HG02623 (cell line): ENCODE results near the gene CENPT.

ENCODE experiments used
- ATAC-seq: cut with Tn5 transposase; IDR thresholded peaks from one replicate; pipeline ENCODE4 v1.9.1; 2021; ENCODE audit warnings: moderate library complexity; ENCODE audit not compliant: unreplicated experiment

The CENPT gene

DNA sequence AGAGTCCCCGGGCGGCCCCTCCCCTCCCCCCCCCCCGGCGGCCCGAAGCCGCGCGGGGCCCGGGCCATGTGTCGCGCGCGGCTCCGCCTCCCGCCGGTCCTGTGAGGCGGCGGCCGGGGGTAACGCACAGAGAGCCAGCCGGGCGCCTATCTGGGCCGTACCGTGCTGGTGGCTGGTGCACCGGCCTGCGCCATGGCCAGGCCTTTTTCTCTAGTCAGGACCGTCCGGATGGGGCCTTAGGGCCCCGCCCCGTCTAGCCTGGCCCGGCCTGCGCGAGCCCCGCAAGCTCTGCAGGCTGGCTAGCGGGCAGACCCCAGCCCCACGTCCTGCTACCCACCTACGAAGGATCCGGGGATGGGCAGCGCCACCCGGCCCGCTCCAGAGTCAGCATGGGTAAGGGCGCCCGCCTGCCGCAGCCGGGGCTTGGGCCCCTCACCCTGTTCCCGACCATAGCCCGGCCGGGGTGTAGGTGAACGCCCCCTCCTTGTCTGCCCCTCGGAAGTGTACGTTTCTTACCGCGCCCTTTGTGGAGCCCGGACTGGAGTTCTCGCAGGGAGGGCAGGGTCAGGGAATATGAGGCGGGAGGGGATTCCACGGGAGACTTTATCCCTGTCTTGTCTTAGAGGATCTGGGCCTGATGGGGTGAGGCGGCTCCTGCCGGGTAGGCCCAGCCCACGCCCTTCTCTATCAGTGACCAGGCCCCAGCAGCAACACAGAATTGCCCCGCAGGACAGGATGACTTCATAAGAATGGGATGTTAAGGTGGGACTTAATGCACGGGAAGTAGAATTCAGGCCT, at the start of gene CENPT:
Gene CENPT, minus strand, starts transcription at position 630 of the 798 bp plus-strand sequence. CDS start 13,834 bp downstream, outside the sequence.
- peak; percentile 37 for ATAC-seq

DNA sequence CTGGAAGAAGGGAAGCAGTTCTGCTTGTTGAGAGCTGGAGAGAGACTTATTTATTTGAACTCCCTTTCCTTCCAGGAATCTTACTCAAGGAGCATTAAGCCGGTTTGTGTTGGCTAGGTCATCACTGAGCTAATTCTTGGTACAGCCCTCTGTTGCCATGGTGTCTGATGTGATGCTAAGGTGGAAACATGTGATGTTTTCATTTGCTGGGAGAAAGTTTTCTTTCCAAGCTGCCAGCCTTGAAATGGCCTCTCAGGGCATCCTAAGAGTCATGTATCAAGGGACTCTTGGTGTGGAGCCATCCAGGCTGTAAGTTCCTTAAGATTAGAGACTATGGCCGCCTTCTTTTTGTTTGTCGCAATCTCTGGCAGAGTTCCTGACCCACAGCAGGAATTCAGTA, 49.7 kb upstream of the CENPT start:
- ATAC-seq = no peak

DNA sequence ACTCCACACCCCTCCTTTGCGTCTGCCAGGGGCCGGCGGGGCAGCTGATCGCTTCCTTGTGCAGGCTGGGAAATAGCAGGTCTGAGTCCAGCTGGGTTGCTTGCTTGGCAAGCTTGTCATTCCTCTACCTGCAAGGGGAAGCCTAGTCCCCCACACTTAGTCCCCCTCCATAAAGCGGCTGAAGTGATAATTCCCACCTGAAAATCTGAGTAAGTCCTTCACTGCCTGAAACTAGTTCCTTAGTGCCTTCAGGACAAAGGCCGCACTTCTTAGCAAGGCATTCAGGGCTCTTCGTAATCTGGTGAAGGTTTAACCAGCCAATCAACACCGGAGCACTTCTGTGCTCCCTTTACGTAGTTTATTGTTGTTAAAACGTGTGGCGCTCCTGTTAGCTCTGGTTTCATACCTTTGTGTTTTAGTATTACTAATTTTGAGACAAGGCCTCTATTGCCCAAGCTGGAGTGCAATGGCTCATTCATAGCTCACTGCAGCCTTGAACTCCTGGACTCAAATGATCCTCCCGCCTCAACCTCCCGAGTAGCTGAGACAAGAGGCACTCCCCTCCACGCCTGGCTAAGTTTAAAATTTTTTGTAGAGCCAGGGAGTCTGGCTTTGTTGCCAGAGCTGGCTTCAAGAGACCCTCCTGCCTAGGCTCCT, 46.4 kb upstream of the CENPT start:
- no peak for ATAC-seq

DNA sequence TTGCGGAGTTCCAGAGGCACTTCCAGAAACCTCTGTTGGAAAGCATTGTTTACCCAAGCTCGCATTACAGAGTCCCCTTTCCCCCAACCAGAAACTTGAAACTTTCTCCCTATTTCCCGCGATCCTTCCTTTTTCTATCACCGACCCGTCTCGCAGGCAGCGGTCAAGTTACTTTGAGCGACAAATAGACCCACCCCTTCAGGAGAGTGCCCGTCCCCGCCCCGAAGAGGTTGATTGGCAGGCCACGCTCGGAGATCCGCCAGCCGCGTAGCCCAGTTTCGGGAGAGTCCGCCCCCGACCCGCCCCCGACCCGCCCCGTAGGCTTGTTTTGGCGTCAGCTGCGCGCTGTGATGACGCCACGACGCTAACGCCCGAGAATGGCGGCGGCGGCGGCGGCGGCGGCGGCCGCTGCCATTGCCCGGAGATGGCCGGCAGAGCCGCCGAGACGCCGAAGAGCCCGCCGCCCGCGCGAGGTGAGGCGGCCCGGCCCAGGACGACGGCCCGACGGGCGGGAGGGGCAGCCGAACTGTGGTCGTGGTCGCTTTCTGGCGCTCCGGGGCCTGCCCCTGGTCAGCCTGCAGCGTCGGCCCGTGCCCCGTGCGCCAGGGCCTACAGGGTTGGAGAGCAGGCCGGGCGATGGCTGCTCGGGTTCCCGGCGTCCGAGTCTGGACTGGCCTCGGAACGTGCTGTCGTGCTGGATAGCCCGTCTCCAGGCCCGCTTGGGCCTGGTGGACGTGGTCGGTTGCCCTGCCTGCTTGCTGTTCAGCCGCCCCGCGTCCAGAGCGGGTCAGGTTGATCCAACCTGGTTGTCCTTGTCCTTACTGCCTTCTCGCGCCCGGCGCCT, 45.6 kb upstream of the CENPT start, which contains the start of gene PSKH1:
Gene PSKH1, plus strand, starts transcription at position 356 of the 844 bp plus-strand sequence. CDS start 15,496 bp downstream, outside the sequence.
- ATAC-seq = peak; percentile 85

DNA sequence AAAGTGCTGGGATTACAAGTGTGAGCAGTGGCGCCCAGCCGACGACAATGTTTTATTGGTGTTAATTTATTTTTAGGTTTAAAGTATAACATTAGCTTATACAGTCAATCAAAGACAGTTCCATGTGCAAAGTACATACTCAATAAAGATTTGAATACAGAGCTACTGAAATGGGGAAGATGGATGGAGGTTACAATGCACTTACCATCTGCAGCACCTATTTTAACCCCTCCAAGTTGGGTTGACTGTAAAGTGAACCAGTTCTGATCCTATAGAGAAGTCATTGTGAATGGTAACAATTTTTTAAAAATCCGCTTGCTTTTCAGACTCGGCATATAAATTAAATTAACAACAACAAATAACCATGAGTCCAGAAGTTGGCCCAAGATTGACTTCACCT, 44.9 kb upstream of the CENPT start:
- ATAC-seq = no peak

GRCh38 chr16:67888331-67888730, 40.8 kb upstream of the CENPT start:
- ATAC-seq = no peak

GRCh38 chr16:67886387-67886786, 38.9 kb upstream of the CENPT start:
- ATAC-seq = no peak

DNA sequence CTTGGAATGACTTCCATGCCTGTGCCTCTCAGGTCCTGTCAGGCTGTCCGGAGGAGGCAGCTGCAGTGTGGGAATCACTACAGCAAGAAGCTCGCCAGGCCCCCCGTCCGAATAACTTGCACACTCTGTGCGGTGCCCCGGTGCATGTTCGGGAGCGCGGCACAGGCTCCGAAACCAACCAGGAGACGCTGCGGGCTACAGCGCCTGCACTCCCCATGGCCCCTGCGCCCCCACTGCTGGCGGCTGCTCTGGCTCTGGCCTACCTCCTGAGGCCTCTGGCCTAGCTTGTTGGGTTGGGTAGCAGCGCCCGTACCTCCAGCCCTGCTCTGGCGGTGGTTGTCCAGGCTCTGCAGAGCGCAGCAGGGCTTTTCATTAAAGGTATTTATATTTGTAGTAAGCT, 38.5 kb upstream of the CENPT start:
- no peak for ATAC-seq

DNA sequence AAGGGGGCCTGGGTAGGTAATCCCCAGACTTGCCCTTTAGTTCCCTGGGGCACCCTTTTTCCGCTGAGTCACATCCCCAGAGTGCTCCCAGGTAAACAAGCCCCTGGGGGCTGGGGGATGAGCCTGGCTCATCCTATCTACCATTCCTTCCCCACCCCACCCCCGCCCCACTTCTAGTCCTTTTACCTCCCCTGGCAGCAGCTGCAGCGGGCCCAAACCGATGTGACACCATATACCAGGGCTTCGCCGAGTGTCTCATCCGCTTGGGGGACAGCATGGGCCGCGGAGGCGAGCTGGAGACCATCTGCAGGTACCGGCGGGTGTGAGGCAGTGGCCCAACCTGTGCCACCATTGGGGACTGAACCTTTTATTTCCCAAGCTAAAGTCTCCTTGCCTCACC, 38.1 kb upstream of the CENPT start:
- ATAC-seq = no peak

DNA sequence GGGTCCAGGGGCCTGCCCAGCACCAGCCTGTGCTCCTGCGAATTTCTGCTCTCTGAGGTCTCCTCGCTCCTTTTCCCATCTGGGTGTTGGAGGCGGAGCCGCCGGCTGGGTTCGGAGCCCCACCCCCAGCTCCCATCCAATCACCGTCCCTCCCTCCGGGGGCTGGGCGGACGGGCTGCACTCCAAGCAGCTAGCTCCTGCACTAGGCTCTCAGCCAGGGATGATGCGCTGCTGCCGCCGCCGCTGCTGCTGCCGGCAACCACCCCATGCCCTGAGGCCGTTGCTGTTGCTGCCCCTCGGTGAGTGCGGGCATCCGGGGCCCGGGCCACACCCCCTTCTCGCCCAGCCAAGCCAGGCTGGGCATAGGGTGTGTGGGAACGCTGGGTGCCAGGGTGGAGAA, 37.2 kb upstream of the CENPT start, which contains the start of gene NRN1L:
Gene NRN1L, plus strand, starts transcription at position 202 of the 400 bp plus-strand sequence. Its CDS starts 19 bp downstream, at position 221.
- ATAC-seq = no peak

DNA sequence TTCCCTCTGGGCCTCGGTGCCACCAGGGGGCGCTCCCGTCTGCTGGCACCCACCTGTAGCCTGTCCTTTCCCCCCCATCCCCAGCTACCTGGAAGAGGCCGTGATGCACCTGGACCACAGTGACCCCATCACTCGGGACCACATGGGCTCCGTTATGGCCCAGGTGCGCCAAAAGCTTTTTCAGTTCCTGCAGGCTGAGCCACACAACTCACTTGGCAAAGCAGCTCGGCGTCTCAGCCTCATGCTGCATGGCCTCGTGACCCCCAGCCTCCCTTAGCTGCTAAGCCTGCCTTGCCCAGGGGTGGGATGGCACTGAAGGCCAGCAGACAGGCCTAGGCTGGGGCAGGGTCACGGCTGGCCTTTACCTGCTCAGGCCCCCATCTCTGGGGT, 36.4 kb upstream of the CENPT start:
- ATAC-seq = no peak

DNA sequence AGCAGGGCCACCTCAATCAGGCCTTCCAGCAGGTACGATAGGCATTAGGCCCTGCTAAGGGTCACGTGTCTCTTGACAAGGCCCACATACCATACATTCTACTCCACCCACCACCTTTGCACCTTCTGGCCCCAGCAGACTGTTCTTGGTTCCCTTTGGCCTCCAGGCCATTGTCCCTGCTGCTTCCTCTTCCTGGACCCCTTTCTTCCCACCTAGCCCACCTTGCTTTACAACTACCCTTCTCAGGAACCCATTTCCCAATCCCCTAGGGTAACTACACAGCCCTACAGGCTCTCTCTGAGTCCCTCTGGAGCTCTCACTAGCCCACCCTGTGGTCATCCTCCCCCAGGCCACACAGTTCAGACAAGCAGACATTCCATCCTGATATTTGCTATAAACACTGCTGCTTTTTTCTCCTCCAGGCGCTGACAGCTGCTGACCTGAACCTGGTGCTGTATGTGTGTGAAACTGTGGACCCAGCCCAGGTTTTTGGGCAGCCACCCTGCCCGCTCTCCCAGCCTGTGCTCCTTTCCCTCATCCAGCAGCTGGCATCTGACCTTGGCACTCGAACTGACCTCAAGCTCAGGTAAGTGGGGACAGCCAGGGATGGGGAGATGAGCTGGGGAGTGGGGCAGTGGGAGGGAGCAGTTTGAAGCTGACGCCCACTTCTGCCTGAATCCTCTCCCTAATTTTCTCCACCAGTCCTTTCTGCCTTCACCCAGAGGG, 35.8 kb upstream of the CENPT start:
- no peak for ATAC-seq

GRCh38 chr16:67882374-67883145, 35.1 kb upstream of the CENPT start:
- no peak for ATAC-seq

DNA sequence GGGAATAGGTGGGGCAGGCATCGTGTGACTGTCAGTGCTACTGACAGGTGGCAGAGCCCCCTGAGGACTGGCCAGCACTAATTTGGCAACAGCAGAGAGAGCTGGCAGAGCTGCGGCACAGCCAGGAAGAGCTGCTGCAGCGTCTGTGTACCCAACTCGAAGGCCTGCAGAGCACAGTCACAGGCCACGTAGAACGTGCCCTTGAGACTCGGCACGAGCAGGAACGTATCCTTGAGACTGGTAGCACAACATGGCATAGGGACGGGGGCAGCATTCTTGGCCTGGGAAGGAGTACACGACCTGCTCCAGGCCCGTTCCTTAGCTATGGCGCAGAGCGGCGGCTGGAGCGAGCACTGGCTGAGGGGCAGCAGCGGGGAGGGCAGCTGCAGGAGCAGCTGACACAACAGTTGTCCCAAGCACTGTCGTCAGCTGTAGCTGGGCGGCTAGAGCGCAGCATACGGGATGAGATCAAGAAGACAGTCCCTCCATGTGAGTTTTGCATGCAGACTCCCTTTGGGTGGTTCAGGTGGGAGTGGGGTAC, 34.2 kb upstream of the CENPT start:
- no peak for ATAC-seq

DNA sequence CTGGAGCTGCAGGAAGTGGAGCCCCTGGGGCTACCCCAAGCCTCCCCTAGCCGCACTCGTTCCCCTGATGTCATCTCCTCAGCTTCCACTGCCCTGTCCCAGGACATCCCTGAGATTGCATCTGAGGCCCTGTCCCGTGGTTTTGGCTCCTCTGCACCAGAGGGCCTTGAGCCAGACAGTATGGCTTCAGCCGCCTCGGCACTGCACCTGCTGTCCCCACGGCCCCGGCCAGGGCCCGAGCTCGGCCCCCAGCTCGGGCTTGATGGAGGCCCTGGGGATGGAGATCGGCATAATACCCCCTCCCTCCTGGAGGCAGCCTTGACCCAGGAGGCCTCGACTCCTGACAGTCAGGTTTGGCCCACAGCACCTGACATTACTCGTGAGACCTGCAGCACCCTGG, 33.1 kb upstream of the CENPT start:
- no peak for ATAC-seq

DNA sequence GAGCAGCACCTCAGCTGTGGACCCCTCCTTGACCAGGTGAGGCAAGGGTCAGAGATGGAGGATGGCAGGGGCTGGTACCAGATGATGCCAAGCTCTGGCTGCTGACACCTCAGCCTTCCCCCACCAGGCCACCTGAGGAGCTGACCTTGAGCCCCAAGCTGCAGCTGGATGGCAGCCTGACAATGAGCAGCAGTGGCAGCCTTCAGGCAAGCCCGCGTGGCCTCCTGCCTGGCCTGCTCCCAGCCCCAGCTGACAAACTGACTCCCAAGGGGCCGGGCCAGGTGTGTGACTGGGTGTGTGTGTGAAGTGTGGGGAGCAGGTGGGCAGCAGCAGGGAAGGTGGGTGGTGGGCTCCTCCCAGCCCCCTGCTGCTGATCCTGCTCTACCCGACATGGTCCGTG, 32.4 kb upstream of the CENPT start:
- ATAC-seq = no peak

GRCh38 chr16:67879462-67879861, 32.0 kb upstream of the CENPT start:
- ATAC-seq = no peak

DNA sequence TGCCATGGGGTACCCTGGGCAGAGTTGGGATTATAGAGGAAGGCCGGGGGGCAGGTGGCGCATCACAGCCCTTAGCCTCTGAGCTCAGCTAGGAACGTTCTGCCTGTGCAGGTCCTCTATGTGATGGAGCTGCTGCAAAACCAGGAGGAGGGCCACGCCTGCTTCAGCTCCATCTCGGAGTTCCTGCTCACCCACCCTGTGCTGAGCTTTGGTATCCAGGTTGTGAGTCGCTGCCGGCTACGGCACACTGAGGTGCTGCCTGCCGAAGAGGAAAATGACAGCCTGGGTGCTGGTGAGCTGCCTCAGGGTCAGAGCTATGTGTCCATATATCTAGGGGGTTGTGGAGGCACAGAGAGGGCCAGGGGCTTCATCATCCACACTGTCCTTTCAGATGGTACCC, 31.4 kb upstream of the CENPT start:
- ATAC-seq = no peak

DNA sequence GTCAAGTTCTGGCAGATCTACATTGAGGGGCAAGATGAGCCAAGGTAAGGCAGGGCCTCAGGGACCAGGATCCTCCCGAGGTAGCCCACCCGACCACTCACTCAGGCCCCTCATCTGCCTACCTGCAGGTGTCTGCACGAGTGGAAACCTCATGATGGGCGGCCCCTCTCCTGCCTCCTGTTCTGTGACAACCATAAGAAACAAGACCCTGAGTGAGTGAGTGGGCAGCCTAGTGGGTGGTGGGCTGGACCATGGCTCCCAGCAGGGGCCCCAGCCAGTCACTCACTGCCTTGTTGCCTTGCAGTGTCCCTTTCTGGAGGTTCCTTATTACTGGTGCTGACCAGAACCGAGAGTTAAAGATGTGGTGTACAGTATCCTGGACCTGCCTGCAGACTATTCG, 30.7 kb upstream of the CENPT start:
- no peak for ATAC-seq

DNA sequence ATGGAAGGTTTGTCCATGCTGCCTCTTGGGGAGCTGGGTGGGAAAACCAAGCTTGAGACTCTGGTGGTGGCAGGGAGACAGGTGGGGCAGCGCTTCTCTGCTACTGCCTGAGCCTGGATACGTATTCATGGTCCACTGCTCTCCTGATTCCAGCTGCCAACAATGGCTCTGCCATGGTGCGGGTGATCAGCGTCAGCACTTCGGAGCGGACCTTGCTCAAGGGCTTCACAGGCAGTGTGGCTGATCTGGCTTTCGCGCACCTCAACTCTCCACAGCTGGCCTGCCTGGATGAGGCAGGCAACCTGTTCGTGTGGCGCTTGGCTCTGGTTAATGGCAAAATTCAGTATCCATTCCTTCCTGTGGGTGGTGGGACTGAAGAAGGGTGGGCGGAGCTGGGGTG, 29.6 kb upstream of the CENPT start:
- ATAC-seq = no peak
